Measurements from ENCODE around the gene RNPEPL1.
"Not testable (repeated sequence)": the region's sequence is repeated elsewhere in the genome, so short reads cannot be mapped to it uniquely, and the experiment has no call there.

DNA sequence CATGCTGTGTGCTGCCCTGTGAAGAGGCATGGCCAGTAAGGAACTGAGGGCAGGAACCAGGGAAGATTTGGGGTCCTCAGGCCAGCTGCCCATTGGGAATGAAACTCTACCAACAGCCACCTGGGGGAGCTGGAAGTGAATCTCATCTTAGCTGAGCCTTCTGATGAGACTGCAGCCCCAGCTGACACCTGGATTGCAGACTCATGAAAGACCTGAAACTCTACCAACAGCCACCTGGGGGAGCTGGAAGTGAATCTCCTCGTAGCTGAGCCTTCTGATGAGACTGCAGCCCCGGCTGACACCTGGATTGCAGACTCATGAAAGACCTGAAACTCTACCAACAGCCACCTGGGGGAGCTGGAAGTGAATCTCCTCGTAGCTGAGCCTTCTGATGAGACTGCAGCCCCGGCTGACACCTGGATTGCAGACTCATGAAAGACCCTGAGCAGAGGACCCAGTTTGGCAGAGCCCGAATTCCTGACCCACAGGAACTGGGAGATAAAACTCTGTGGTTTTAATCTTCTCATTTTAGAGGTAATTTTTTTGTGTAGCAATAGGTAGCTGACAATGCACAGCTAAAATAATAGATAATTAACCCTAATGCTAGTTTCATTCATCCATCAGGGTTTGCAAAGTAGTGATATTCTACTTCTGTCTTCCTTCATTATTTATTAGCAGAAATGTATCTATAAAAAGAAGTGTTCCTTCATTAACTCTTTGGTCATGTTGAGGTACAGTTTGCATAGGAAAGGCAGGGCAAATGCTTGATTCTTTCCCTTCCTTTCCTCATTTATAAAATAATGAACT is 48.8 kb downstream of the RNPEPL1 start:
- TF ChIP-seq, protein P1, sequence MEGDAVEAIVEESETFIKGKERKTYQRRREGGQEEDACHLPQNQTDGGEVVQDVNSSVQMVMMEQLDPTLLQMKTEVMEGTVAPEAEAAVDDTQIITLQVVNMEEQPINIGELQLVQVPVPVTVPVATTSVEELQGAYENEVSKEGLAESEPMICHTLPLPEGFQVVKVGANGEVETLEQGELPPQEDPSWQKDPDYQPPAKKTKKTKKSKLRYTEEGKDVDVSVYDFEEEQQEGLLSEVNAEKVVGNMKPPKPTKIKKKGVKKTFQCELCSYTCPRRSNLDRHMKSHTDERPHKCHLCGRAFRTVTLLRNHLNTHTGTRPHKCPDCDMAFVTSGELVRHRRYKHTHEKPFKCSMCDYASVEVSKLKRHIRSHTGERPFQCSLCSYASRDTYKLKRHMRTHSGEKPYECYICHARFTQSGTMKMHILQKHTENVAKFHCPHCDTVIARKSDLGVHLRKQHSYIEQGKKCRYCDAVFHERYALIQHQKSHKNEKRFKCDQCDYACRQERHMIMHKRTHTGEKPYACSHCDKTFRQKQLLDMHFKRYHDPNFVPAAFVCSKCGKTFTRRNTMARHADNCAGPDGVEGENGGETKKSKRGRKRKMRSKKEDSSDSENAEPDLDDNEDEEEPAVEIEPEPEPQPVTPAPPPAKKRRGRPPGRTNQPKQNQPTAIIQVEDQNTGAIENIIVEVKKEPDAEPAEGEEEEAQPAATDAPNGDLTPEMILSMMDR (IDR thresholded peaks at IDR 0.05): not testable (repeated sequence)
- TF ChIP-seq POLR2A (IDR thresholded peaks at IDR 0.05): not testable (repeated sequence)

Measured in testis (tissue), 2 donors.